ENCODE measurements around the gene OPHN1.

The OPHN1 gene

DNA sequence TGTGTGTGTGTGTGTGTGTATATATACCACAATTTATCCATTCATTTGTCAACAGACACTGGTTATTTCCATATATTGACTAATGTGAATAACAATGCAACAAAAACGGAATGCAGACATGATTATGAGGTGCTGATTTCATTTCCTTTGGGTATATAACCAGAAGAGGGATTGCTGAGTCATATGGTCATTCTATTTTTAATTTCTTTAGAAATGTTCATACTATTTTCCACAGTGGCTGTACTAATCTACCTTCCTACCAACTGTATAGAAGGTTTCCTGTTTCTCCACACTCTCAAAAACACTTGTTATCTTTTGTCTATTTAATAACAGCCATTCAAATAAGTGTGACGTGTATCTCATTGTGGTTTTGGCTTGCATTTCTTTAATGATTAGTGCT lies 269.9 kb downstream of the OPHN1 start:
- Histone ChIP-seq H3K9me3 (ENCODE audit: insufficient read depth, low read depth, low read length) (no peaks in the 10 kb centered on the region), H4K8ac (ENCODE audit: low read depth, low read length) (no peak overlapping the region), H3K27ac (ENCODE audit: low read depth, low read length) (no peak overlapping the region), H4K91ac (ENCODE audit: low read depth, low read length) (no peak overlapping the region), H3K23ac (ENCODE audit: low read length) (no peak overlapping the region), H2BK120ac (ENCODE audit: insufficient read depth, low read length, poor library complexity) (no peak overlapping the region), H3K27me3 (ENCODE audit: insufficient read depth, low read length) (no peaks in the 10 kb centered on the region), H3K4me1 (ENCODE audit: control insufficient read depth in 1 of 2, insufficient read depth in 2 of 2, low read length in 2 of 2) (no peaks in the 10 kb centered on the region), H3K36me3 (ENCODE audit: control insufficient read depth in 1 of 2, insufficient read depth in 2 of 2, low read length in 2 of 2) (no peaks in the 10 kb centered on the region), H3K14ac (ENCODE audit: low read length) (no peak overlapping the region), H3K79me1 (ENCODE audit: low read length) (no peaks in the 10 kb centered on the region), H3K4me2 (ENCODE audit: low read length) (no peak overlapping the region), H2AK5ac (ENCODE audit: low read length) (no peak overlapping the region), H4K12ac (ENCODE audit: low read depth, low read length) (no peak overlapping the region), H3K18ac (ENCODE audit: low read length) (no peak overlapping the region), H3K79me2 (ENCODE audit: control insufficient read depth, insufficient read depth, low read length, poor library complexity) (no peaks in the 10 kb centered on the region), H3K9ac (ENCODE audit: low read length) (no peak overlapping the region), H2AFZ (ENCODE audit: insufficient read depth, low read length, poor library complexity) (no peak overlapping the region), H3K4me3 (ENCODE audit: low read depth, low read length) (no peak overlapping the region), H3K4ac (ENCODE audit: low read depth, low read length) (no peak overlapping the region), H2BK5ac (ENCODE audit: low read depth, low read length, poor library complexity) (no peak overlapping the region), H2BK12ac (ENCODE audit: low read length) (no peak overlapping the region)
- no peak for DNase-seq
- WGBS (ENCODE audit: extremely low coverage, insufficient coverage, insufficient read length) = no CpG with 5 or more reads among the region's 2 CpGs

DNA sequence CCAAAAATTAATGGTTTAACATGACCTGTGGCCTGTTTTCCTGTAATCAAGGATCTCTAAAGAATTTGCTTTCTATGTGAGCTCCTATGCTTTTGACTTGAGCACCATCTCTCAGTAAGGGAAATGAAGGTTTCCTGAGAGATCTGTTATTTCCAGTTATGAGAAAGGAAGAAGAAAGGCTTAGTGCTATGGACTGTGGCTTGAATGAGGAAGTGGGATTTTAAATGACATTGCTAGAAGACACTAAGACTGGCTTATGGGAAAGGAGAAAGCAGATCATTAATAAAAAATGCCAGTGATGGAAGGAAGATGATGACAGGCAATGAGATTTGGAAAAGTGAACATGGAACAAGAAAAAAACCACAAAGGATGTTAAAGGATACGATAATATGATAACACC lies 285.4 kb downstream of the OPHN1 start:
- Histone ChIP-seq H3K4me3 (ENCODE audit: low read depth, low read length) (no peak overlapping the region), H2BK5ac (ENCODE audit: low read depth, low read length, poor library complexity) (no peak overlapping the region), H4K8ac (ENCODE audit: low read depth, low read length) (no peak overlapping the region), H2BK12ac (ENCODE audit: low read length) (no peak overlapping the region), H3K14ac (ENCODE audit: low read length) (no peak overlapping the region), H3K79me2 (ENCODE audit: control insufficient read depth, insufficient read depth, low read length, poor library complexity) (no peaks in the 10 kb centered on the region), H3K27me3 (ENCODE audit: insufficient read depth, low read length) (no peaks in the 10 kb centered on the region), H3K23ac (ENCODE audit: low read length) (no peak overlapping the region), H3K9me3 (ENCODE audit: insufficient read depth, low read depth, low read length) (no peaks in the 10 kb centered on the region), H3K4ac (ENCODE audit: low read depth, low read length) (no peak overlapping the region), H3K4me2 (ENCODE audit: low read length) (no peak overlapping the region), H3K79me1 (ENCODE audit: low read length) (no peaks in the 10 kb centered on the region), H3K27ac (ENCODE audit: low read depth, low read length) (no peak overlapping the region), H3K4me1 (ENCODE audit: control insufficient read depth in 1 of 2, insufficient read depth in 2 of 2, low read length in 2 of 2) (no peaks in the 10 kb centered on the region), H3K9ac (ENCODE audit: low read length) (no peak overlapping the region), H2AK5ac (ENCODE audit: low read length) (no peak overlapping the region), H2BK120ac (ENCODE audit: insufficient read depth, low read length, poor library complexity) (no peak overlapping the region), H3K36me3 (ENCODE audit: control insufficient read depth in 1 of 2, insufficient read depth in 2 of 2, low read length in 2 of 2) (no peaks in the 10 kb centered on the region), H3K18ac (ENCODE audit: low read length) (no peak overlapping the region), H4K91ac (ENCODE audit: low read depth, low read length) (no peak overlapping the region), H4K12ac (ENCODE audit: low read depth, low read length) (no peak overlapping the region), H2AFZ (ENCODE audit: insufficient read depth, low read length, poor library complexity) (no peak overlapping the region)
- no CpG with 5 or more reads among the region's 1 CpG for WGBS (ENCODE audit: extremely low coverage, insufficient coverage, insufficient read length)
- no peak for DNase-seq

DNA sequence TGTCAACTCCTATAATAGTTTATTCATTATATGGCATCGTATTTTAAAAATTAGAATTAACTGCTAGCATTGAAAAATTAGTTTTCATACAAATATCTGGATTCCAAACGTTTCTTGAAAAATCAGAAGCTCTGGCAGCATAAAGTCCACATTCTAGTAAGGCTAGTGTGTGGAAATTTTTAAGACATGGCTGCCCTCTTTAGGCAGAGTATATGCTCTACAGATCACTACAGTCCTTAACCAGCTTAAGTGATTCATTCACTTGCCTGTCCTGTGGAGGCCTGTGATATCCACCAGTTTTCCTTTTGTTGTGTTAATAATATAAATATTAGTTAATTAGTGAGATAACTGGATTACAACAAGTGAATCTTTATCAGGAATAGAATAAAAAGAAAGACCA lies 287.2 kb downstream of the OPHN1 start:
- peak in 1 of 2 donors; percentile 26 for DNase-seq

DNA sequence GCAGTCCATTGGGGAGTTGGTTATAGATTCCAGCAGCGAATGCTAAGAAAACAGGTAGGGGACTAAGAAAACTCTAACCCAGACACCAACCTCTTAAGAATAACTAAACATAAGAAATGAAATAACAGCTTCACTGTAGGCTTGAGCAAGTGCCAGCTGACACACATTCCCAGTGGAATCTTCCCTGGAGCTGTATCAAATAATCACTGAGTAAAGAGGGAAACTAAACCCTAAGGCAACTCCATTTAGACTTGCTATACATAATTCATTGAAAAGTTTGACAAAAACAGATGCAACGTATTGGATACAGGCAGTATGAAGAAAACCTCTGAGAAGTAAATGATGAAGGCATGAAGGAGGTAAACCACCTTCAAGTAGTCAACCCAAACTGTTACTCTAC lies 293.5 kb downstream of the OPHN1 start:
- Histone ChIP-seq H2AK5ac (ENCODE audit: low read length) (no peak overlapping the region), H3K23ac (ENCODE audit: low read length) (no peak overlapping the region), H3K36me3 (ENCODE audit: control insufficient read depth in 1 of 2, insufficient read depth in 2 of 2, low read length in 2 of 2) (no peaks in the 10 kb centered on the region), H3K27ac (ENCODE audit: low read depth, low read length) (no peak overlapping the region), H3K4me3 (ENCODE audit: low read depth, low read length) (no peak overlapping the region), H2AFZ (ENCODE audit: insufficient read depth, low read length, poor library complexity) (no peak overlapping the region), H3K4me2 (ENCODE audit: low read length) (no peak overlapping the region), H3K79me1 (ENCODE audit: low read length) (no peaks in the 10 kb centered on the region), H3K9me3 (ENCODE audit: insufficient read depth, low read depth, low read length) (no peaks in the 10 kb centered on the region), H3K9ac (ENCODE audit: low read length) (no peak overlapping the region), H3K27me3 (ENCODE audit: insufficient read depth, low read length) (no peaks in the 10 kb centered on the region), H3K4me1 (ENCODE audit: control insufficient read depth in 1 of 2, insufficient read depth in 2 of 2, low read length in 2 of 2) (no peaks in the 10 kb centered on the region), H4K8ac (ENCODE audit: low read depth, low read length) (no peak overlapping the region), H2BK5ac (ENCODE audit: low read depth, low read length, poor library complexity) (no peak overlapping the region), H4K12ac (ENCODE audit: low read depth, low read length) (no peak overlapping the region), H2BK12ac (ENCODE audit: low read length) (no peak overlapping the region), H4K91ac (ENCODE audit: low read depth, low read length) (no peak overlapping the region), H2BK120ac (ENCODE audit: insufficient read depth, low read length, poor library complexity) (no peak overlapping the region), H3K14ac (ENCODE audit: low read length) (no peak overlapping the region), H3K4ac (ENCODE audit: low read depth, low read length) (no peak overlapping the region), H3K79me2 (ENCODE audit: control insufficient read depth, insufficient read depth, low read length, poor library complexity) (no peaks in the 10 kb centered on the region), H3K18ac (ENCODE audit: low read length) (no peak overlapping the region)
- no peak for DNase-seq
- WGBS (ENCODE audit: extremely low coverage, insufficient coverage, insufficient read length) = no CpG with 5 or more reads among the region's 2 CpGs

More for the DNA sequence above, 287.2 kb downstream of the OPHN1 start:
- Histone ChIP-seq H2AK5ac (ENCODE audit: low read length) (no peak overlapping the region), H3K4me2 (ENCODE audit: low read length) (no peak overlapping the region), H3K23ac (ENCODE audit: low read length) (no peak overlapping the region), H3K4me3 (ENCODE audit: low read depth, low read length) (no peak overlapping the region), H3K4ac (ENCODE audit: low read depth, low read length) (no peak overlapping the region), H2BK12ac (ENCODE audit: low read length) (no peak overlapping the region), H4K12ac (ENCODE audit: low read depth, low read length) (no peak overlapping the region), H4K91ac (ENCODE audit: low read depth, low read length) (no peak overlapping the region), H3K9ac (ENCODE audit: low read length) (no peak overlapping the region), H3K4me1 (ENCODE audit: control insufficient read depth in 1 of 2, insufficient read depth in 2 of 2, low read length in 2 of 2) (no peaks in the 10 kb centered on the region), H2BK120ac (ENCODE audit: insufficient read depth, low read length, poor library complexity) (no peak overlapping the region), H3K18ac (ENCODE audit: low read length) (no peak overlapping the region), H3K36me3 (ENCODE audit: control insufficient read depth in 1 of 2, insufficient read depth in 2 of 2, low read length in 2 of 2) (no peaks in the 10 kb centered on the region), H3K9me3 (ENCODE audit: insufficient read depth, low read depth, low read length) (no peaks in the 10 kb centered on the region), H3K14ac (ENCODE audit: low read length) (no peak overlapping the region), H3K27me3 (ENCODE audit: insufficient read depth, low read length) (no peaks in the 10 kb centered on the region), H3K27ac (ENCODE audit: low read depth, low read length) (no peak overlapping the region), H2AFZ (ENCODE audit: insufficient read depth, low read length, poor library complexity) (no peak overlapping the region), H3K79me1 (ENCODE audit: low read length) (no peaks in the 10 kb centered on the region), H4K8ac (ENCODE audit: low read depth, low read length) (no peak overlapping the region), H3K79me2 (ENCODE audit: control insufficient read depth, insufficient read depth, low read length, poor library complexity) (no peaks in the 10 kb centered on the region), H2BK5ac (ENCODE audit: low read depth, low read length, poor library complexity) (no peak overlapping the region)
- no CpG with 5 or more reads among the region's 2 CpGs for WGBS (ENCODE audit: extremely low coverage, insufficient coverage, insufficient read length)

All from trophoblast cell (in vitro differentiated cells and primary cell).